Activated T-cell treated with anti-CD3 and anti-CD28 coated beads, Interleukin-2, amount 50 U/mL, for 72 hours (primary cell): ENCODE results near the gene BCL11A. TPM values are rescaled to one million over a fixed set of nuclear protein-coding genes. Genes with fewer than 3 reads are reported as not detected.

ENCODE experiments used
- ATAC-seq, 2 donors: fragments of 150-1000 bp; cut with Tn5 transposase; replicated peaks in 1 of 2; 2 replicates each; pipeline ENCODE4 v1.10.0; 2021; ENCODE audit warnings: moderate library complexity in 2 of 2, mild to moderate bottlenecking in 1 of 2
- DNase-seq, 2 donors: peaks; one replicate each; pipeline ENCODE4 v3.0.0; 2021 to 2022; ENCODE audit warnings: mixed read lengths in 1 of 2
- H3K27ac Mint-ChIP-seq: one replicate; pipeline ENCODE4 v1.8.0; 2022; ENCODE audit warnings: mild to moderate bottlenecking, moderate library complexity, mixed read lengths
- H3K27me3 Mint-ChIP-seq: one replicate; pipeline ENCODE4 v1.8.0; 2022; ENCODE audit warnings: low read depth, mixed read lengths
- H3K36me3 Mint-ChIP-seq, 2 donors: one replicate each; pipeline ENCODE4 v1.8.0; 2022; ENCODE audit warnings: mixed read lengths in 2 of 2, mild to moderate bottlenecking in 1 of 2; ENCODE audit not compliant: insufficient read depth in 2 of 2
- H3K4me1 Mint-ChIP-seq: one replicate; pipeline ENCODE4 v1.8.0; 2022; ENCODE audit warnings: low read depth, mixed read lengths
- H3K4me3 Mint-ChIP-seq, 2 donors: one replicate each; pipeline ENCODE4 v1.8.0; 2022; ENCODE audit warnings: mild to moderate bottlenecking in 2 of 2, mixed read lengths in 2 of 2, moderate library complexity in 2 of 2
- H3K9me3 Mint-ChIP-seq, 2 donors: one replicate each; pipeline ENCODE4 v1.8.0; 2022; ENCODE audit warnings: mixed read lengths in 2 of 2
- total RNA-seq, 2 donors: library from RNA; stranded (reverse); gene quantifications; one replicate each; pipeline ENCODE4 v1.2.3, GENCODE V29; 2022

The BCL11A gene
- total RNA-seq, result 1 to 10 TPM in 1 of 2 donors, under 1 TPM in 1; 1.00 to 1.2 TPM

- ATAC-seq, result no peak
- H3K27ac Mint-ChIP-seq, result no peak within 1 kb of the TSS
- peak within 1 kb of the TSS; percentile 91 to 96 for H3K4me3 Mint-ChIP-seq
- H3K36me3 Mint-ChIP-seq, result peaks cover 2% of the 10 kb centered on the region in 2 donors
- no peaks in the 10 kb centered on the region for H3K9me3 Mint-ChIP-seq
- no peak for DNase-seq
- H3K4me1 Mint-ChIP-seq, result peaks cover 53% of the 10 kb centered on the region
- peaks cover 62% of the 10 kb centered on the region for H3K27me3 Mint-ChIP-seq
These were observed at the start of gene BCL11A for GRCh38 chr2:60553495-60554073. Gene BCL11A (minus strand): TSS chr2:60553654. CDS start chr2:60553270, 384 bp downstream.

- H3K4me3 Mint-ChIP-seq, result no peak overlapping the region
- no peak overlapping the region for H3K27ac Mint-ChIP-seq
- peaks cover 0 to 2% of the 10 kb centered on the region in 2 donors for H3K9me3 Mint-ChIP-seq
- no peaks in the 10 kb centered on the region for H3K4me1 Mint-ChIP-seq
- no peaks in the 10 kb centered on the region for H3K36me3 Mint-ChIP-seq
- peaks cover 3% of the 10 kb centered on the region for H3K27me3 Mint-ChIP-seq
- DNase-seq, result no peak
- no peak for ATAC-seq
These were observed 49.5 kb upstream of the BCL11A start for GRCh38 chr2:60602828-60603532.

DNA sequence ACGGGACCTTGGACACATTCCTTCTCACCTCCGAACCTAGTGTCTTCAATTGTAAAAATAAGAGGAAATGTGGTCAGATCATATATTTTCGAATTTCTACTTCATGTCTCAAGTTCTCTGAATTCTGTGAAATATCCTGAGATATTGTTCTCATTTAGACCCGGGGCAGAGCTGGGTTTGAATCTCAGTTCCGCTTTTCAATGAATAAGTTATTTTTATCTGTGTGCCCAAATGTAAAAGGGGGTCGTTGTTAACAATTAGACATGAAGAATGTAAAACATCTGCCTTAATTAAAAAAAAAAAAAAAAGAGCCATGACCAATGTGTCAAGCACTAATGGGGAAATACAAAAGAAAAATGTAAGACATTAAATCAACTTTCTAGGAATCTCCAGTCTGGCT, 48.9 kb upstream of the BCL11A start:
- no peak for DNase-seq
- H3K36me3 Mint-ChIP-seq, result no peaks in the 10 kb centered on the region
- no peaks in the 10 kb centered on the region for H3K4me1 Mint-ChIP-seq
- H3K27ac Mint-ChIP-seq, result no peak overlapping the region
- H3K9me3 Mint-ChIP-seq, result peaks cover 0 to 2% of the 10 kb centered on the region in 2 donors
- peaks cover 8% of the 10 kb centered on the region for H3K27me3 Mint-ChIP-seq
- H3K4me3 Mint-ChIP-seq, result no peak overlapping the region
- no peak for ATAC-seq

- H3K27ac Mint-ChIP-seq, result no peak overlapping the region
- no peak for ATAC-seq
These were observed 44.8 kb upstream of the BCL11A start for GRCh38 chr2:60598271-60598670.

GRCh38 chr2:60597346-60597745, 43.9 kb upstream of the BCL11A start:
- Mint-ChIP-seq H3K27me3 (peaks cover 33% of the 10 kb centered on the region), H3K4me1 (no peaks in the 10 kb centered on the region), H3K4me3 (no peak overlapping the region), H3K9me3 (peaks cover 0 to 2% of the 10 kb centered on the region in 2 donors), H3K27ac (no peak overlapping the region), H3K36me3 (no peaks in the 10 kb centered on the region)
- ATAC-seq, result no peak
- no peak for DNase-seq

More at GRCh38 chr2:60598271-60598670, 44.8 kb upstream of the BCL11A start:
- DNase-seq, result no peak
- Mint-ChIP-seq H3K4me1 (no peaks in the 10 kb centered on the region), H3K4me3 (no peak overlapping the region), H3K27me3 (peaks cover 26% of the 10 kb centered on the region), H3K9me3 (peaks cover 0 to 2% of the 10 kb centered on the region in 2 donors), H3K36me3 (no peaks in the 10 kb centered on the region)

GRCh38 chr2:60596411-60596810, 43.0 kb upstream of the BCL11A start:
- DNase-seq, result no peak
- H3K27me3 Mint-ChIP-seq, result peaks cover 41% of the 10 kb centered on the region

GRCh38 chr2:60595953-60596352, 42.5 kb upstream of the BCL11A start:
- DNase-seq, result no peak
- peaks cover 0 to 2% of the 10 kb centered on the region in 2 donors for H3K36me3 Mint-ChIP-seq
- H3K4me1 Mint-ChIP-seq, result no peaks in the 10 kb centered on the region
- H3K27ac Mint-ChIP-seq, result no peak overlapping the region
- H3K9me3 Mint-ChIP-seq, result peaks cover 0 to 6% of the 10 kb centered on the region in 2 donors
- H3K27me3 Mint-ChIP-seq, result peaks cover 45% of the 10 kb centered on the region
- H3K4me3 Mint-ChIP-seq, result no peak overlapping the region
- no peak for ATAC-seq

More at GRCh38 chr2:60596411-60596810, 43.0 kb upstream of the BCL11A start:
- H3K9me3 Mint-ChIP-seq, result peaks cover 0 to 6% of the 10 kb centered on the region in 2 donors
- ATAC-seq, result no peak
- H3K36me3 Mint-ChIP-seq, result peaks cover 0 to 2% of the 10 kb centered on the region in 2 donors
- H3K27ac Mint-ChIP-seq, result no peak overlapping the region
- H3K4me3 Mint-ChIP-seq, result no peak overlapping the region
- H3K4me1 Mint-ChIP-seq, result no peaks in the 10 kb centered on the region

DNA sequence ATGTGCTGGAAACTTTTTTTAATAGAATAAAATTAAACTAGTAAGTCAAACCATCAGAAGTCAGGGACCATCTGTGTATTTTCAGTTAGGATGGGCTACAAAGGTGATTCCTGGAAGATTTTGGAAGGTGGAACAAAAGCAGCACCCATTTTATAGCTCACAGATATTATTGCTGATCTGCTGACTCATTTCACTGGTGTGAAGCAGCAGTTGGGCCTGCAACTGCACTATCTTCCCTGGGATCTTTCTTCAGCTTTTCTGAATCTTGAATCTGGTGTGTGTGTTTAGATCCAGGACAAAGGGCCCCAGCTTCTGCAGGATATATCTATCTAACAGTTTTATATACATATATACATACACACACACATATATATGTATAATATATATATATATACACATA, 35.6 kb upstream of the BCL11A start:
- no peak overlapping the region for H3K4me3 Mint-ChIP-seq
- no peak overlapping the region for H3K27ac Mint-ChIP-seq
- peaks cover 0 to 2% of the 10 kb centered on the region in 2 donors for H3K36me3 Mint-ChIP-seq
- ATAC-seq (no peak), DNase-seq (no peak)
- peaks cover 0 to 4% of the 10 kb centered on the region in 2 donors for H3K9me3 Mint-ChIP-seq
- H3K4me1 Mint-ChIP-seq, result no peaks in the 10 kb centered on the region
- peaks cover 34% of the 10 kb centered on the region for H3K27me3 Mint-ChIP-seq

- no peak overlapping the region for H3K27ac Mint-ChIP-seq
- no peaks in the 10 kb centered on the region for H3K9me3 Mint-ChIP-seq
- H3K4me1 Mint-ChIP-seq, result no peaks in the 10 kb centered on the region
- no peak overlapping the region for H3K4me3 Mint-ChIP-seq
- no peaks in the 10 kb centered on the region for H3K36me3 Mint-ChIP-seq
- peaks cover 33% of the 10 kb centered on the region for H3K27me3 Mint-ChIP-seq
- ATAC-seq (no peak), DNase-seq (no peak)
These were observed 32.6 kb upstream of the BCL11A start for GRCh38 chr2:60586081-60586480.

GRCh38 chr2:60585276-60585675, 31.8 kb upstream of the BCL11A start:
- no peaks in the 10 kb centered on the region for H3K9me3 Mint-ChIP-seq
- ATAC-seq, result no peak
- no peak for DNase-seq
- H3K4me3 Mint-ChIP-seq, result no peak overlapping the region
- no peaks in the 10 kb centered on the region for H3K4me1 Mint-ChIP-seq
- H3K27ac Mint-ChIP-seq, result no peak overlapping the region
- peaks cover 33% of the 10 kb centered on the region for H3K27me3 Mint-ChIP-seq
- H3K36me3 Mint-ChIP-seq, result no peaks in the 10 kb centered on the region

- no peaks in the 10 kb centered on the region for H3K4me1 Mint-ChIP-seq
- peaks cover 46% of the 10 kb centered on the region for H3K27me3 Mint-ChIP-seq
- ATAC-seq, result no peak
- H3K9me3 Mint-ChIP-seq, result no peaks in the 10 kb centered on the region
- H3K4me3 Mint-ChIP-seq, result no peak overlapping the region
- no peaks in the 10 kb centered on the region for H3K36me3 Mint-ChIP-seq
- DNase-seq, result no peak
- H3K27ac Mint-ChIP-seq, result no peak overlapping the region
These were observed 30.1 kb upstream of the BCL11A start for GRCh38 chr2:60583604-60584003.

DNA sequence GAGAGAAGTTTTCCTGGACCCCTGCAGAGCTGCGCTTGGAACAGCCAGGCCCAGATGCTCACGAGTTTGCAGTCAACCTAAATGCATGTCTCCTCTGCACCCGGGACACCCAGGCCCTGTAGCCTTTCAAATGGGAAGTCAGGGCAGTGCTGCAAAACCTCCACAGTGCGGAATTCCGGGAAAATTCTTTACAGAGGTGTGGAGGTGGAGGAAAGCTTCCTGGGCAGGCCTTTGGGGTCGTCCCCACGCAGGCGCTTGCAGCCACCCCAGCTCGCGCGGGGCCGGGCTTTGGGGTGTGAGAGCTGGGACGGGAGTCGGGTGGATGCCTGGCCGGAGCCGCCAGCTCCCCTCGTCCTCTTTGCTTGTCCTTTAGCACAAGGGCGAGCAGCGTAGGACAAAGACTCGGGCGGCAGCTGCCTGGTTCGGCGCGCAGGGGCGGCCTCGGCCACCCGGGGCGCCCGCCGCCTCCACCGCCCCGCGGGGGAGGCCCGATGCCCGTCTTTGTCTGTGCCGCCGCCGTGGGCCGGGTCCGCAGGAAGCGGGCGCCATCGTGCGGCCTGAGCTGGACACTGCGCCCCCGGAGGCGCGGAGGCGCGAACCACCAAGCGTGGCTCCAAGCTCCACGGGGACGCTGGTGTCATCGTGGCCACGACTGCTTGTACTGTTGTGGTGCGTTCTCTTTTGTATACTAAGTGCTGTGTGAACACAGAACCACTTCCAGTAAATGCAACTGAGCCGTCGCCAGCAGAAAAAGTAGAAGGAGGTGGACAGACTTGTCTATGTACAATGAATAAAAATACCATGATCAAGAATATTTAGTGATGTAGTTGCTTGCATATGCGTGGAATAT, 28.2 kb upstream of the BCL11A start:
- peak overlapping the region; percentile 40 to 43 for H3K4me3 Mint-ChIP-seq
- peak; percentile 76 to 80 for DNase-seq
- ATAC-seq, result peak; percentile 93 to 96
- H3K27me3 Mint-ChIP-seq, result peaks cover 43% of the 10 kb centered on the region
- no peak overlapping the region for H3K27ac Mint-ChIP-seq
- no peaks in the 10 kb centered on the region for H3K4me1 Mint-ChIP-seq
- H3K9me3 Mint-ChIP-seq, result no peaks in the 10 kb centered on the region
- no peaks in the 10 kb centered on the region for H3K36me3 Mint-ChIP-seq

GRCh38 chr2:60577682-60578283, 24.3 kb upstream of the BCL11A start:
- Mint-ChIP-seq H3K4me1 (no peaks in the 10 kb centered on the region), H3K27ac (no peak overlapping the region), H3K27me3 (peaks cover 38% of the 10 kb centered on the region), H3K36me3 (no peaks in the 10 kb centered on the region), H3K9me3 (no peaks in the 10 kb centered on the region), H3K4me3 (no peak overlapping the region)
- DNase-seq, result no peak
- ATAC-seq, result no peak
